ENCODE results near the gene NT5E. TPM values are rescaled to one million over a fixed set of nuclear protein-coding genes. Genes with fewer than 3 reads are reported as not detected.

The NT5E gene
- total and polyA plus RNA-seq, 2 of the 13 experiments (the other 11 are each of a cell fraction or from before 2014, with no cell fraction given): 9.5 to 33.0 TPM

DNA sequence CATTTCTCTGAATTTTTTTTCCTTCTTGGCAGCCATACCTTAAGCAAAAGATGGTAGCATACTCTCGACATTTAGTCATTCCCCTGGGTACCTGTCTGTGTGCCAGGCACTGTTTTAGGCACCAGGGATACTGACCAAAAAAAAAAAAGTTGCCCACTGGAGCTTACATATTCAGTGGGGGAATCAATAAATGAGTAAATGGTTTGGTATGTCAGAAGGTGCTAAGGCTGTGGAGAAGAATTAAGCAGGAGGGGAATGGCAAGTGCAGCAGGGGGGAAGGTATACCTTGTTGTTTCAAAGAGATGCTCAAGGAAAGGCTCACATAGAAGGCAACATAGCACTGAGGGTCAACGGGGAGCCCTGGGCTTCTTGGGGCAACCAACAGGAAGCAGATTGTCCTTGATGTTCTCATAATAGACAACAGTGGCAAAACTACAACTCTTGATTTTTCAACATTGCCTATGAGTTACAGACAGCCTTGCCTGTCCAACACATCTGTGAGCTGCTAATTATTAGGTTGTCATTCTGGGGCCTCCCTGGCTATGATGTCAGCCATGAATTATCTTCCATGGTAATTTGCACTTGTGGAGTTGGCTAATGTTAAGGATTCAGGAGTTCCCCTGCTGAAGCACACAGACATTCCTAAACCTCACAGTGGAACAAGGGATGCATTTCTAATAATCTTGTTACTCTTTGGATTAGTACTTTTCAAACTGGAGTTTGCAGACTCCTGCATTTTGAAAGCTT is 19.6 kb downstream of the NT5E start:
- no peaks in the 10 kb centered on the region for H3K27me3 ChIP-seq (ENCODE audit: control insufficient read depth in 1 of 2, insufficient read depth in 2 of 2, low read length in 2 of 2)
- ATAC-seq: no peak
- no peak overlapping the region for H3K27ac ChIP-seq (ENCODE audit: extremely low read length, insufficient read depth, low read length)
- ChIA-PET CTCF (ENCODE audit: low intra/inter-chr PET ratio, low total read pairs) (no interaction called here), POLR2A (no interaction called here)
- no peaks in the 10 kb centered on the region for H3K9me3 ChIP-seq (ENCODE audit: low read length)
- H3K36me3 ChIP-seq (replicated peaks in 1 of 2; ENCODE audit: control insufficient read depth in 1 of 2, insufficient read depth in 2 of 2, low read length in 2 of 2): no peaks in the 10 kb centered on the region; a peak in 1 of 5 replicates
- no peaks in the 10 kb centered on the region for H4K20me1 ChIP-seq (ENCODE audit: insufficient read depth, low read length)
- WGBS (ENCODE audit: low lambda C conversion rate): 40% methylated on average over 2 of the region's 2 CpGs
- H3K79me2 ChIP-seq (ENCODE audit: insufficient read depth, low read length): no peaks in the 10 kb centered on the region
- no peak overlapping the region for H3K9ac ChIP-seq (ENCODE audit: insufficient read depth, low read depth, low read length)
- no peak overlapping the region for H3K4me2 ChIP-seq (ENCODE audit: low read depth, low read length)
- H3K4me3 ChIP-seq (replicated peaks in 1 of 3; ENCODE audit: insufficient read depth in 1 of 3, low read depth in 2 of 3, low read length in 3 of 3): no peak overlapping the region
- DNase-seq (ENCODE audit: low spot score): no peak
- intact Hi-C loops (cut with micrococcal nuclease; ENCODE audit: unreplicated experiment) (no loop called here), in situ Hi-C loops (cut with HindIII; ENCODE audit: extremely low pct_ligation_motif_present, low pct_unique_long_range_greater_than_20kb) (no loop called here)
- BruUV-seq (replicated peaks): no TSS peak
- H2AFZ ChIP-seq (ENCODE audit: low read length): no peak overlapping the region
- FAIRE-seq: no peak
- H3K4me1 ChIP-seq (ENCODE audit: insufficient read depth, low read length): peaks cover 17% of the 10 kb centered on the region
- no peak for TF ChIP-seq ZNF550 (CRISPR knock-in tag; IDR thresholded peaks at IDR 0.05; ENCODE audit: borderline replicate concordance)
- TF ChIP-seq, protein P1, sequence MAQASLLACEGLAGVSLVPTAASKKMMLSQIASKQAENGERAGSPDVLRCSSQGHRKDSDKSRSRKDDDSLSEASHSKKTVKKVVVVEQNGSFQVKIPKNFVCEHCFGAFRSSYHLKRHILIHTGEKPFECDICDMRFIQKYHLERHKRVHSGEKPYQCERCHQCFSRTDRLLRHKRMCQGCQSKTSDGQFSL (CRISPR knock-in tag; IDR thresholded peaks at IDR 0.05): no peak
- TF ChIP-seq, protein P2, sequence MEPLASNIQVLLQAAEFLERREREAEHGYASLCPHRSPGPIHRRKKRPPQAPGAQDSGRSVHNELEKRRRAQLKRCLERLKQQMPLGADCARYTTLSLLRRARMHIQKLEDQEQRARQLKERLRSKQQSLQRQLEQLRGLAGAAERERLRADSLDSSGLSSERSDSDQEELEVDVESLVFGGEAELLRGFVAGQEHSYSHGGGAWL (CRISPR knock-in tag; IDR thresholded peaks at IDR 0.05): no peak
- no peak for TF ChIP-seq ZSCAN21 (CRISPR knock-in tag; IDR thresholded peaks at IDR 0.05; ENCODE audit: borderline replicate concordance)
- no peak for TF ChIP-seq KDM4B (CRISPR knock-in tag; IDR thresholded peaks at IDR 0.05)
- TF ChIP-seq, protein P3, sequence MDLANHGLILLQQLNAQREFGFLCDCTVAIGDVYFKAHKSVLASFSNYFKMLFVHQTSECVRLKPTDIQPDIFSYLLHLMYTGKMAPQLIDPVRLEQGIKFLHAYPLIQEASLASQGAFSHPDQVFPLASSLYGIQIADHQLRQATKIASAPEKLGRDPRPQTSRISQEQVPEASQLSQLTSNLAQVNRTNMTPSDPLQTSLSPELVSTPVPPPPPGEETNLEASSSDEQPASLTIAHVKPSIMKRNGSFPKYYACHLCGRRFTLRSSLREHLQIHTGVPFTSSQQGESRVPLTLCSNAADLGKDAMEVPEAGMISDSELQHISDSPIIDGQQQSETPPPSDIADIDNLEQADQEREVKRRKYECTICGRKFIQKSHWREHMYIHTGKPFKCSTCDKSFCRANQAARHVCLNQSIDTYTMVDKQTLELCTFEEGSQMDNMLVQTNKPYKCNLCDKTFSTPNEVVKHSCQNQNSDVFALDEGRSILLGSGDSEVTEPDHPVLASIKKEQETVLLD (CRISPR knock-in tag; IDR thresholded peaks at IDR 0.05; ENCODE audit: low read depth): no peak
- no peak for TF ChIP-seq ZNF660 (CRISPR knock-in tag; IDR thresholded peaks at IDR 0.05; ENCODE audit: borderline replicate concordance, low read depth)
- TF ChIP-seq, protein P4, sequence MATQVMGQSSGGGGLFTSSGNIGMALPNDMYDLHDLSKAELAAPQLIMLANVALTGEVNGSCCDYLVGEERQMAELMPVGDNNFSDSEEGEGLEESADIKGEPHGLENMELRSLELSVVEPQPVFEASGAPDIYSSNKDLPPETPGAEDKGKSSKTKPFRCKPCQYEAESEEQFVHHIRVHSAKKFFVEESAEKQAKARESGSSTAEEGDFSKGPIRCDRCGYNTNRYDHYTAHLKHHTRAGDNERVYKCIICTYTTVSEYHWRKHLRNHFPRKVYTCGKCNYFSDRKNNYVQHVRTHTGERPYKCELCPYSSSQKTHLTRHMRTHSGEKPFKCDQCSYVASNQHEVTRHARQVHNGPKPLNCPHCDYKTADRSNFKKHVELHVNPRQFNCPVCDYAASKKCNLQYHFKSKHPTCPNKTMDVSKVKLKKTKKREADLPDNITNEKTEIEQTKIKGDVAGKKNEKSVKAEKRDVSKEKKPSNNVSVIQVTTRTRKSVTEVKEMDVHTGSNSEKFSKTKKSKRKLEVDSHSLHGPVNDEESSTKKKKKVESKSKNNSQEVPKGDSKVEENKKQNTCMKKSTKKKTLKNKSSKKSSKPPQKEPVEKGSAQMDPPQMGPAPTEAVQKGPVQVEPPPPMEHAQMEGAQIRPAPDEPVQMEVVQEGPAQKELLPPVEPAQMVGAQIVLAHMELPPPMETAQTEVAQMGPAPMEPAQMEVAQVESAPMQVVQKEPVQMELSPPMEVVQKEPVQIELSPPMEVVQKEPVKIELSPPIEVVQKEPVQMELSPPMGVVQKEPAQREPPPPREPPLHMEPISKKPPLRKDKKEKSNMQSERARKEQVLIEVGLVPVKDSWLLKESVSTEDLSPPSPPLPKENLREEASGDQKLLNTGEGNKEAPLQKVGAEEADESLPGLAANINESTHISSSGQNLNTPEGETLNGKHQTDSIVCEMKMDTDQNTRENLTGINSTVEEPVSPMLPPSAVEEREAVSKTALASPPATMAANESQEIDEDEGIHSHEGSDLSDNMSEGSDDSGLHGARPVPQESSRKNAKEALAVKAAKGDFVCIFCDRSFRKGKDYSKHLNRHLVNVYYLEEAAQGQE (IDR thresholded peaks at IDR 0.05; ENCODE audit: borderline replicate concordance in 1 of 2, low read depth in 1 of 2, low read length in 2 of 2): no peak
- no peak for TF ChIP-seq NFYC (CRISPR knock-in tag; IDR thresholded peaks at IDR 0.05)
- no peak for TF ChIP-seq ZBTB42 (CRISPR knock-in tag; IDR thresholded peaks at IDR 0.05)
- no peak for TF ChIP-seq ZNF256 (CRISPR knock-in tag; conservative IDR thresholded peaks at IDR 0.05)

Measured in HepG2 (cell line).